OCI-LY3 (cell line): ENCODE results near the gene METTL27.

Source experiments
- CTCF ChIP-seq: fragments of 200-600, 300-600 bp; sonication (generic); IDR thresholded peaks from 2 replicates; pipeline ENCODE4 v1.5.1; 2014; ENCODE audit warnings: antibody characterized with exemption, low read length, low read depth
- EZH2phosphoT487 ChIP-seq: fragments of 200-600 bp; shearing (Covaris generic); IDR thresholded peaks from 2 replicates; pipeline ENCODE4 v1.6.1; 2018; ENCODE audit warnings: antibody characterized with exemption, mixed run types, low read depth

- TF ChIP-seq CTCF (peak; percentile 76), EZH2phosphoT487 (no peak)
Measured at GRCh38 chr7:73865738-73866445, 23.6 kb upstream of the METTL27 start.
